GM10266 (cell line): ENCODE data around the gene RECK.

ENCODE experiments used
- DNase-seq: peaks from one replicate; pipeline ENCODE4 v3.0.0; 2012; ENCODE audit errors: extremely low spot score
- CTCF ChIP-seq: IDR thresholded peaks from 2 replicates; pipeline ENCODE4 v1.5.1; 2012; ENCODE audit warnings: mild to moderate bottlenecking, low read depth; ENCODE audit not compliant: control insufficient read depth, insufficient read depth; ENCODE audit errors: missing control alignments

RECK gene

GRCh38 chr9:36151316-36152210 is 114.8 kb downstream of the RECK start:
- DNase-seq: peak; percentile 69
- no peak for TF ChIP-seq CTCF

- DNase-seq: no peak
- TF ChIP-seq CTCF: no peak
Observed at GRCh38 chr9:36152741-36153438, 116.2 kb downstream of the RECK start.

- no peak for DNase-seq
- TF ChIP-seq CTCF: no peak
Observed at GRCh38 chr9:36153746-36154145, 117.0 kb downstream of the RECK start.

- TF ChIP-seq CTCF: no peak
- no peak for DNase-seq
Observed at GRCh38 chr9:36154331-36154952, 117.7 kb downstream of the RECK start.

- no peak for TF ChIP-seq CTCF
- DNase-seq: no peak
Observed at GRCh38 chr9:36156116-36156515, 119.4 kb downstream of the RECK start.

- no peak for DNase-seq
- TF ChIP-seq CTCF: no peak
Observed at GRCh38 chr9:36158122-36158521, 121.4 kb downstream of the RECK start.
